GM21360 (cell line): ENCODE measurements around the gene TNS3.
"Not testable (repeated sequence)": the region's sequence is repeated elsewhere in the genome, so short reads cannot be mapped to it uniquely, and the experiment has no call there.

Experiments used
- ATAC-seq: cut with Tn5 transposase; IDR thresholded peaks from one replicate; pipeline ENCODE4 v1.9.1; 2021; ENCODE audit warnings: mild to moderate bottlenecking, moderate library complexity; ENCODE audit not compliant: unreplicated experiment

Gene TNS3

GRCh38 chr7:47474937-47475879, 106.7 kb downstream of the TNS3 start:
- ATAC-seq = peak; percentile 79

GRCh38 chr7:47474211-47474936, 107.5 kb downstream of the TNS3 start:
- no peak for ATAC-seq

- ATAC-seq = no peak
Measured at GRCh38 chr7:47473499-47474210, 108.3 kb downstream of the TNS3 start.

GRCh38 chr7:47472444-47473157, 109.3 kb downstream of the TNS3 start:
- ATAC-seq = no peak

- no peak for ATAC-seq
Measured at GRCh38 chr7:47471831-47472230, 110.1 kb downstream of the TNS3 start.

GRCh38 chr7:47471358-47471703, 110.6 kb downstream of the TNS3 start:
- no peak for ATAC-seq

- no peak for ATAC-seq
Measured at GRCh38 chr7:47470567-47471357, 111.1 kb downstream of the TNS3 start.

- not testable (repeated sequence) for ATAC-seq
Measured at GRCh38 chr7:47469846-47470245, 112.1 kb downstream of the TNS3 start.

- ATAC-seq = no peak
Measured at GRCh38 chr7:47466832-47467231, 115.1 kb downstream of the TNS3 start.

GRCh38 chr7:47465191-47465590, 116.7 kb downstream of the TNS3 start:
- no peak for ATAC-seq

- ATAC-seq = no peak
Measured at GRCh38 chr7:47464266-47464665, 117.6 kb downstream of the TNS3 start.

- no peak for ATAC-seq
Measured at GRCh38 chr7:47461746-47462145, 120.2 kb downstream of the TNS3 start.

- no peak for ATAC-seq
Measured at GRCh38 chr7:47461161-47461560, 120.8 kb downstream of the TNS3 start.

GRCh38 chr7:47460251-47460989, 121.5 kb downstream of the TNS3 start:
- no peak for ATAC-seq

GRCh38 chr7:47458486-47458885, 123.4 kb downstream of the TNS3 start:
- ATAC-seq = no peak

GRCh38 chr7:47458057-47458456, 123.9 kb downstream of the TNS3 start:
- ATAC-seq = no peak

GRCh38 chr7:47456210-47456955, 125.5 kb downstream of the TNS3 start:
- no peak for ATAC-seq

GRCh38 chr7:47455872-47456185, 126.1 kb downstream of the TNS3 start:
- ATAC-seq = no peak
